Ovary (tissue), 3 donors: Measurements from ENCODE around the gene STIL.
A peak's percentile ranks its signal among the peaks of the same experiment; 100 is the strongest.

Experiments
- CTCF ChIP-seq, 3 donors: fragments of 450-650 bp in 2 of 3; fragments of 200-600 bp in 1 of 3; IDR thresholded peaks; one replicate each; pipeline versions ENCODE4 v1.5.1 to v1.8.0; 2016 to 2022; ENCODE audit warnings: antibody characterized with exemption in 3 of 3, mild to moderate bottlenecking in 1 of 3
- POLR2A ChIP-seq: fragments of 450-650 bp; IDR thresholded peaks from one replicate; pipeline ENCODE4 v1.6.1; 2017; ENCODE audit warnings: antibody characterized with exemption, mild to moderate bottlenecking, moderate library complexity
- donor health status: DM: no; HTN: no; CAD: no.

- no peak for TF ChIP-seq CTCF (IDR thresholded peaks at IDR 0.05)
- TF ChIP-seq POLR2A, result peak; percentile 11
These were observed 81.6 kb downstream of the STIL start, which contains the start of gene TAL1 for GRCh38 chr1:47232187-47232874.
